T-cell (primary cell): ENCODE data around the gene POLA1. TPM values are rescaled to one million over a fixed set of nuclear protein-coding genes. Genes with fewer than 3 reads are reported as not detected.
"Not testable (repeated sequence)": the region's sequence is repeated elsewhere in the genome, so short reads cannot be mapped to it uniquely, and the experiment has no call there.

Experiments used
- ATAC-seq, 4 experiments: fragments of 200-7000 bp in 3 of 4; fragments of 150-1000 bp in 1 of 4; cut with Tn5 transposase; replicated peaks in 1 of 4; 1 replicate in 3 of 4; 2 replicates in 1 of 4; pipeline ENCODE4 v1.10.0; 2021; ENCODE audit warnings: moderate library complexity in 3 of 4, mild to moderate bottlenecking in 2 of 4, moderate number of reproducible peaks in 1 of 4
- CTCF ChIA-PET, 2 donors: fragments of 300-600 bp; sonication (Branson Sonifier 250); formaldehyde crosslinking; loops; one replicate each; lab custom pipeline; 2022; ENCODE audit warnings: antibody characterized with exemption in 2 of 2; lab: Charles Lee
- POLR2A ChIA-PET, 2 donors: fragments of 300-600 bp; sonication (Branson Sonifier 250); formaldehyde crosslinking; loops; one replicate each; lab custom pipeline; 2022; ENCODE audit warnings: antibody characterized with exemption in 2 of 2; lab: Charles Lee
- DNase-seq, 35 experiments: peaks; one replicate each; pipeline versions ENCODE4 v3.0.0 to v3.0.0-alpha.2; 2013 to 2023
- H3K27ac ChIP-seq: one replicate; pipeline ENCODE4 v1.5.1; 2013; ENCODE audit warnings: low read length
- H3K27me3 ChIP-seq, 2 experiments: replicated peaks in 1 of 2; 1 replicate in 1 of 2; 2 replicates in 1 of 2; pipeline versions ENCODE4 v1.6.1 to v1.7.0; 2013; ENCODE audit warnings: low read length in 1 of 2, mixed read lengths in 1 of 2; ENCODE audit not compliant: control insufficient read depth in 2 of 2, insufficient read depth in 2 of 2; ENCODE audit errors: extremely low read depth in 1 of 2
- H3K36me3 ChIP-seq, 2 donors: 1 replicate in 1 of 2; 2 replicates in 1 of 2; pipeline versions ENCODE4 v1.6.1 to v1.7.0; 2013; ENCODE audit warnings: low read length in 1 of 2; ENCODE audit not compliant: control insufficient read depth in 2 of 2, insufficient read depth in 1 of 2; ENCODE audit errors: extremely low read depth in 1 of 2
- H3K4me1 ChIP-seq, 2 experiments: 1 replicate in 1 of 2; 2 replicates in 1 of 2; pipeline versions ENCODE4 v1.6.1 to v1.7.0; 2013; ENCODE audit warnings: low read length in 2 of 2, mixed read lengths in 1 of 2; ENCODE audit not compliant: insufficient read depth in 2 of 2, control insufficient read depth in 1 of 2; ENCODE audit errors: extremely low read depth in 1 of 2
- H3K4me3 ChIP-seq, 2 donors: 1 replicate in 1 of 2; 2 replicates in 1 of 2; pipeline versions ENCODE4 v1.5.1 to v1.7.0; 2013; ENCODE audit warnings: mild to moderate bottlenecking in 2 of 2, low read length in 1 of 2, moderate library complexity in 1 of 2; ENCODE audit not compliant: control insufficient read depth in 1 of 2; ENCODE audit errors: extremely low read depth in 1 of 2
- H3K9me3 ChIP-seq: 2 replicates; pipeline ENCODE4 v1.7.0; 2013
- H3K27ac Mint-ChIP-seq, 2 donors: one replicate each; pipeline ENCODE4 v1.8.0; 2020 to 2021; ENCODE audit warnings: mild to moderate bottlenecking in 2 of 2, mixed read lengths in 2 of 2
- H3K27me3 Mint-ChIP-seq, 2 donors: one replicate each; pipeline ENCODE4 v1.8.0; 2021 to 2022; ENCODE audit warnings: mixed read lengths in 2 of 2
- H3K36me3 Mint-ChIP-seq: one replicate; pipeline ENCODE4 v1.8.0; 2021; ENCODE audit warnings: mixed read lengths
- H3K4me1 Mint-ChIP-seq, 3 donors: one replicate each; pipeline ENCODE4 v1.8.0; 2020 to 2022; ENCODE audit warnings: mixed read lengths in 3 of 3, mild to moderate bottlenecking in 1 of 3
- H3K4me3 Mint-ChIP-seq, 3 donors: one replicate each; pipeline ENCODE4 v1.8.0; 2020 to 2022; ENCODE audit warnings: mild to moderate bottlenecking in 3 of 3, mixed read lengths in 3 of 3, moderate library complexity in 3 of 3
- H3K9me3 Mint-ChIP-seq, 3 donors: one replicate each; pipeline ENCODE4 v1.8.0; 2020 to 2022; ENCODE audit warnings: mixed read lengths in 3 of 3
- WGBS: methylation state at CpG from one replicate; pipeline ENCODE4 v1.1.5; 2013; ENCODE audit warnings: missing lambda C conversion rate; ENCODE audit not compliant: insufficient coverage; 5-methylcytosine and 5-hydroxymethylcytosine counted together
- total RNA-seq, 35 experiments: library from RNA in 6 of 35; stranded (reverse) in 6 of 35; fragments of 120-200 nt in 1 of 35; gene quantifications; one replicate each; pipeline versions ENCODE4 v1.2.1 to v1.2.4 and lab custom pipeline; 2013 to 2026

Gene POLA1
- total RNA-seq, 5 donors from 2014 or later (not counting 1 experiment from before 2014, with no cell fraction given) = 6.1 to 9.9 (median 6.7) TPM

DNA sequence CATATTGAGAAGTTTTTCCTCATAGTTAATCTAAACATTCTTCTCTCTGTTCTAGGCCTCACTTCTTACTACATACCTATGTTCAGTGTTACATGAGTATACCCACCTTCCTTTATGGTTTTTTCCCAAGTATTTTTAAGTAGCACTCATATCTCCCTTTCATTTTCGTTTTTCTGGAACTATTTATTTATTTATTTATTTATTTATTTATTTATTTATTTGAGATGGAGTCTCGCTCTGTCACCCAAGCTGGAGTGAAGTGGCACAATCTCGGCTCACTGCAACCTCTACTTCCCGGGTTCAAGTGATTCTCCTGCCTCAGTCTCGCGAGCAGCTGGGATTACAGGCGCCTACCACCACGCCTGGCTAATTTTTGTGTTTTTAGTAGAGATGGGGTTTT lies 170.1 kb downstream of the POLA1 start:
- ATAC-seq, H3K36me3 ChIP-seq, H3K27ac Mint-ChIP-seq, H3K4me3 ChIP-seq, H3K27me3 ChIP-seq, POLR2A ChIA-PET, H3K4me1 Mint-ChIP-seq, DNase-seq, H3K9me3 Mint-ChIP-seq, H3K4me3 Mint-ChIP-seq, H3K4me1 ChIP-seq, H3K27ac ChIP-seq, CTCF ChIA-PET, H3K9me3 ChIP-seq: not testable (repeated sequence)
- Mint-ChIP-seq H3K27me3 (peaks cover 0 to 10% of the 10 kb centered on the region in 2 donors), H3K36me3 (peaks cover 16% of the 10 kb centered on the region)
- WGBS = no CpG with 5 or more reads among the region's 8 CpGs

DNA sequence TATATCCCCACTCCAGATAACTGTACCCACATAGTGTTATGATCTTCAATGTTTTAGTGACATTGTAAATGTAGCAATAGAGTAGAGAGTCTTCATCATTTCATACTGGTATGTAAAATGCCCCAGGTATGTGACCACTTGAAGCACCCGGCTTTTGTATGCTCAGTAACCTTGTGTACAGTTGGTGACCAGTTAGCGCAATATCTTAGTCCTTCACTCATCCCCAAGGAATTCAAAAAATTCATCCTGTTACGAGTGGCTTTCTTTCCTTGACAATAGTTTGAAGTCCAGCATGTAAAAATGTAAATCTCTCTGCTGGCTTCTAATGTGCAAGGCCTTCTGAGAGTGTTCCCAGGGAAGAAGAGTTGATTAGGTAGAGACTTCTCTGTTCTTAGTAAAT lies 176.4 kb downstream of the POLA1 start:
- Mint-ChIP-seq H3K27me3 (peaks cover 0 to 6% of the 10 kb centered on the region in 2 donors), H3K27ac (no peak overlapping the region), H3K9me3 (no peaks in the 10 kb centered on the region), H3K4me3 (no peak overlapping the region), H3K4me1 (no peaks in the 10 kb centered on the region), H3K36me3 (peaks cover 12% of the 10 kb centered on the region)
- no peak overlapping the region for H3K27ac ChIP-seq
- H3K4me3 ChIP-seq = no peak overlapping the region
- ATAC-seq (no peak), DNase-seq (no peak)
- no peaks in the 10 kb centered on the region for H3K27me3 ChIP-seq
- CTCF ChIA-PET = no interaction called here
- H3K4me1 ChIP-seq = no peaks in the 10 kb centered on the region
- no CpG with 5 or more reads among the region's 3 CpGs for whole genome bisulfite sequencing
- POLR2A ChIA-PET = no interaction called here
- H3K36me3 ChIP-seq = no peaks in the 10 kb centered on the region
- H3K9me3 ChIP-seq = no peaks in the 10 kb centered on the region

DNA sequence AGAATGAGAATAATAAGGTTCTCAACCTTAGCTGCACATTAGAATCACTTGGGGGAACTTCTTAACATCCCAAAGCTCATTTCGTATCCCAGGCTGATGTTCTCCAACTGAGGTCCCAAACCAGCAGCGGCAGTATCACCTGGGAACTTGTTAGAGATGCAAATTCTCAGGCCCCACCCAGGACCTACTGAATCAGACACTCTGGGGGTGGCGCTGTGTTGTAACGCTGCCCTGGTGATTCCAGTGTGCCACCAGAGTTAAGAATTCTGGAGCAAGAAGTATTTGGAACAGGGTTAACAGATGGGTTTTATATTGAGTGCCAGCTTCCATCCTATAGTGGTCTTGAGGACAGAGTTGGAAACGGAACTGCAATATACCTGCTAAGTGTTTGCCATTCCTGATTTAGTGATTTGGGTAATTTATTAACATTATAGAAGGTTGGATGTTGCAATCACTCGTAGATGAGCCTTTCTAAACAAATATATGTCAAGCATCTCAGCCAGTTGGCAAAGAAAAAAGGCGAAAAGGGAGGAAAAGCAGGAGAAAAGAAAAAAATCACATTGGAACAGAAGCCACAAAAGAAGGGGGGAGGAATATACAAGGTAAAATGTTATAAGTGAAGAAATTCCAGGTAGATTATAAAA lies 181.0 kb downstream of the POLA1 start:
- peaks cover 3% of the 10 kb centered on the region for H3K36me3 Mint-ChIP-seq
- Histone ChIP-seq H3K27ac (no peak overlapping the region), H3K4me1 (no peaks in the 10 kb centered on the region), H3K9me3 (no peaks in the 10 kb centered on the region), H3K27me3 (no peaks in the 10 kb centered on the region), H3K4me3 (no peak overlapping the region), H3K36me3 (no peaks in the 10 kb centered on the region)
- H3K27ac Mint-ChIP-seq = no peak overlapping the region
- no peak for ATAC-seq
- ChIA-PET CTCF (no interaction called here), POLR2A (no interaction called here)
- no peak overlapping the region for H3K4me3 Mint-ChIP-seq
- DNase-seq = no peak
- H3K27me3 Mint-ChIP-seq = no peaks in the 10 kb centered on the region
- WGBS = 100% methylated on average over 1 of the region's 7 CpGs
- H3K9me3 Mint-ChIP-seq = no peaks in the 10 kb centered on the region
- H3K4me1 Mint-ChIP-seq = peaks cover 0 to 11% (median 3%) of the 10 kb centered on the region in 3 donors

DNA sequence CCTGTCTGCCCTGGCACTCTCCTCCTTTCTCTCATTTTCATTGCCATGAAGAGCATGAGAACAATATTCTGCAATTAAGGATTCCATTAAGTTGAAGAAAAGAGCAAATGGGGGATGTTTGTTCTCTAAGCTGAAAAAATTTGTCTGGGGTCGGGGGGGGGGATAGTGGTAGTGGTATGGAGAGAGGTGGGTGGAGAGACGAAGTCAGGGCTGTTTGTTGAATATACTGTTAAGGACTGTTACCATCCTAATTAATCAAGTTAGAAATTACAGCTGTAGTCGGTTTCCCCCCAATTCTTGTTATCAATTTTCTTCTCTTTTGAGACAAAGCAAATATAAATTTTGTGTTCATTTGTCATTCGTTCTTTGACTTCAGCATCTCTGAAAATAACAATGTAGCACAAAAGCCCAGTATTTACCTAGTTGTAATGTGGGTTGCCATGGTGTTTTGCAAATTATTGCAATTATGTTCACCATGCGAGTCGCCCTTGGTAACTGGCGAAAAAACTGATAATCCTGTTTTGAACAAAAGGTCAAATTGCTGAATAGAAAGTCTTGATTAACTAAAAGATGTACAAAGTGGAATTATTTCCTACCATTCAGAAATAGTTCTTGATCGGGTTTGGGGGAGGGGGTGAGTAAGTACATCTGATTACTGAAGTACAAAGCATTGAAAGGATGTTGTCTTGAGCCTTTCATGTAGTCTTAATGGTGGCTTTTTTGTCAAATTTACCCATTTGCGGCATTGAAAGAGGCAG lies 183.0 kb downstream of the POLA1 start:
- ChIA-PET POLR2A (no interaction called here), CTCF (no interaction called here)
- Histone ChIP-seq H3K4me1 (no peaks in the 10 kb centered on the region), H3K27me3 (no peaks in the 10 kb centered on the region), H3K4me3 (no peak overlapping the region), H3K36me3 (no peaks in the 10 kb centered on the region), H3K27ac (no peak overlapping the region), H3K9me3 (no peaks in the 10 kb centered on the region)
- peaks cover 0 to 11% (median 3%) of the 10 kb centered on the region in 3 donors for H3K4me1 Mint-ChIP-seq
- no peak for ATAC-seq
- H3K4me3 Mint-ChIP-seq = no peak overlapping the region
- WGBS = no CpG with 5 or more reads among the region's 9 CpGs
- H3K36me3 Mint-ChIP-seq = peaks cover 7% of the 10 kb centered on the region
- H3K27ac Mint-ChIP-seq = no peak overlapping the region
- peaks cover 0 to 3% of the 10 kb centered on the region in 2 donors for H3K27me3 Mint-ChIP-seq
- no peaks in the 10 kb centered on the region for H3K9me3 Mint-ChIP-seq
- DNase-seq = no peak

DNA sequence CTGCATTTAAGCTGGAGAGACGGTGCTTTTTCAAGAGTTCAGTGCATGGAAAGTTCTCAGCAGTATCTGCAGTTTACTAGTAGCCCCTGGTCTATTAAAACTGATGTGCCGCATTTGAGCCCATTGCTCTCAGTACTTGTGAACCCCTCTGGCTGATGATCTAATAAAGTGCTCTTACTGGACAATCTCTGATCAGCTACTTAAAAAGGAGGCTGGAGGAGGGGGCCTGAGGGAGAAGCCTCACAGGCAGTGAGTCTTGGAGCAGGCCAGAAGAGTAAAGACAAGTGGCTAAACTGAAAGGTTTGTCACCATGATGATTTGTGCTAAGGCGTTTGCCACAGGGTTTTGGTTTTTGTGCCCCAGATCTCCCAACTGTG lies 183.6 kb downstream of the POLA1 start:
- DNase-seq (no peak), ATAC-seq (no peak)
- peaks cover 0 to 11% (median 3%) of the 10 kb centered on the region in 3 donors for H3K4me1 Mint-ChIP-seq
- ChIA-PET CTCF (no interaction called here), POLR2A (no interaction called here)
- no peak overlapping the region for H3K4me3 Mint-ChIP-seq
- H3K9me3 Mint-ChIP-seq = no peaks in the 10 kb centered on the region
- H3K27me3 ChIP-seq = no peaks in the 10 kb centered on the region
- H3K4me3 ChIP-seq = no peak overlapping the region
- no peaks in the 10 kb centered on the region for H3K4me1 ChIP-seq
- H3K27ac Mint-ChIP-seq = no peak overlapping the region
- no peak overlapping the region for H3K27ac ChIP-seq
- peaks cover 0 to 4% of the 10 kb centered on the region in 2 donors for H3K27me3 Mint-ChIP-seq
- H3K36me3 Mint-ChIP-seq = peaks cover 9% of the 10 kb centered on the region
- WGBS = no CpG with 5 or more reads among the region's 3 CpGs
- no peaks in the 10 kb centered on the region for H3K36me3 ChIP-seq
- no peaks in the 10 kb centered on the region for H3K9me3 ChIP-seq

DNA sequence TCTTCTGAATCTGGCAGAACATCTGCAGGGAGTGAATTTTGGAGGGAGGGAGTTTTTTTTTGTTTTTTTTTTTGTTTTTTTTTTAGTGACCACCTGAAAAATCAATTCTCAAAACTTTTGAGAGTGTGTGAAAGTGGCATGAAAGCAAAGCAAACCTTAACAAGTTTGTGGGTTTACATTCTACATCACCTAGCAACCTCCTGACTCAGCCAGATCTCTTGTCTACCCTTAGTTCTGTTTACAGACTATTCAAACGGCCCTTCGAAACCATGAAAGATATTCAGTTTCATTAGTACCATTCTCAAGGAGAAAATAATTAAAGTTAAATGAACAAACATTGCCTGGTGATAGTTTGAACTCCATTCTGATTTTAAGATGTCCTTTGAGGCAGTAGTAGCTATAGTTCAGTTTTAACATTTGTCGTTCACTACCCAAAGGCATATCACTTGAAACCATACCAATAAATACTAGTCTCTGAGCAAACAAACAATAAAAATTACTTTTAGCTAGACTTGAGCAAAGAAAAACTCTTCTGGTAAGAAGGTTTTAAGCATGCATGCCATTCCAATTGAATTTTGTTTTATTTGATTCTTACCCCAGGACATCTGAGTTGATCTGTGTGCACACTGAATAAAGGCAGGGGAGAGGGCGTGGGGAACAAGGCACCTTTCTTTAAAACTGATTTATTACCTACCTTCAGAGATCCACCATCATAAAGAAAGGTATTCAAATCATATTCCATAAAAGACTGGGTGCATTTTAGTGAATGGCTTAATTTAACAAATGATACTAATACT lies 184.3 kb downstream of the POLA1 start:
- no peak for ATAC-seq
- Mint-ChIP-seq H3K4me3 (no peak overlapping the region), H3K27ac (no peak overlapping the region), H3K27me3 (peaks cover 0 to 4% of the 10 kb centered on the region in 2 donors), H3K36me3 (peaks cover 9% of the 10 kb centered on the region), H3K4me1 (peaks cover 0 to 11% (median 3%) of the 10 kb centered on the region in 3 donors), H3K9me3 (no peaks in the 10 kb centered on the region)
- ChIA-PET CTCF (no interaction called here), POLR2A (no interaction called here)
- Histone ChIP-seq H3K4me1 (no peaks in the 10 kb centered on the region), H3K27me3 (no peaks in the 10 kb centered on the region), H3K27ac (no peak overlapping the region), H3K4me3 (no peak overlapping the region), H3K9me3 (no peaks in the 10 kb centered on the region), H3K36me3 (no peaks in the 10 kb centered on the region)
- DNase-seq = no peak
- WGBS = no CpG with 5 or more reads among the region's 4 CpGs
